ENCODE measurements around the gene ACTL8. TPM values are rescaled to one million over a fixed set of nuclear protein-coding genes. Genes with fewer than 3 reads are reported as not detected.

The ACTL8 gene
- total and polyA plus RNA-seq, 11 donors: not detected

GRCh38 chr1:17825273-17826164 is 70.4 kb downstream of the ACTL8 start:
- WGBS, 4 donors: 60 to 71% (median 65%) methylated on average over 30 to 33 of the region's 33 CpGs
- no peak for DNase-seq
- H3K4me3 ChIP-seq: no peak overlapping the region
- ATAC-seq: no peak
- TF ChIP-seq, protein P1, sequence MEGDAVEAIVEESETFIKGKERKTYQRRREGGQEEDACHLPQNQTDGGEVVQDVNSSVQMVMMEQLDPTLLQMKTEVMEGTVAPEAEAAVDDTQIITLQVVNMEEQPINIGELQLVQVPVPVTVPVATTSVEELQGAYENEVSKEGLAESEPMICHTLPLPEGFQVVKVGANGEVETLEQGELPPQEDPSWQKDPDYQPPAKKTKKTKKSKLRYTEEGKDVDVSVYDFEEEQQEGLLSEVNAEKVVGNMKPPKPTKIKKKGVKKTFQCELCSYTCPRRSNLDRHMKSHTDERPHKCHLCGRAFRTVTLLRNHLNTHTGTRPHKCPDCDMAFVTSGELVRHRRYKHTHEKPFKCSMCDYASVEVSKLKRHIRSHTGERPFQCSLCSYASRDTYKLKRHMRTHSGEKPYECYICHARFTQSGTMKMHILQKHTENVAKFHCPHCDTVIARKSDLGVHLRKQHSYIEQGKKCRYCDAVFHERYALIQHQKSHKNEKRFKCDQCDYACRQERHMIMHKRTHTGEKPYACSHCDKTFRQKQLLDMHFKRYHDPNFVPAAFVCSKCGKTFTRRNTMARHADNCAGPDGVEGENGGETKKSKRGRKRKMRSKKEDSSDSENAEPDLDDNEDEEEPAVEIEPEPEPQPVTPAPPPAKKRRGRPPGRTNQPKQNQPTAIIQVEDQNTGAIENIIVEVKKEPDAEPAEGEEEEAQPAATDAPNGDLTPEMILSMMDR (IDR thresholded peaks at IDR 0.05): no peak
- no peaks in the 10 kb centered on the region for H3K9me3 ChIP-seq
- peaks cover 0 to 9% (median 0%) of the 10 kb centered on the region in 12 donors for H3K4me1 ChIP-seq
- intact Hi-C loops (cut with DNase I): loop anchor here in 9 of 10 donors (5.0 to 10.0 kb wide), 4 partner anchors 158 to 331 kb away; no protein-coding TSS in a partner anchor
- no peak overlapping the region for H3K27ac ChIP-seq
- H3K36me3 ChIP-seq: no peaks in the 10 kb centered on the region
- H3K27me3 ChIP-seq: peaks cover 0 to 11% (median 0%) of the 10 kb centered on the region in 9 donors

DNA sequence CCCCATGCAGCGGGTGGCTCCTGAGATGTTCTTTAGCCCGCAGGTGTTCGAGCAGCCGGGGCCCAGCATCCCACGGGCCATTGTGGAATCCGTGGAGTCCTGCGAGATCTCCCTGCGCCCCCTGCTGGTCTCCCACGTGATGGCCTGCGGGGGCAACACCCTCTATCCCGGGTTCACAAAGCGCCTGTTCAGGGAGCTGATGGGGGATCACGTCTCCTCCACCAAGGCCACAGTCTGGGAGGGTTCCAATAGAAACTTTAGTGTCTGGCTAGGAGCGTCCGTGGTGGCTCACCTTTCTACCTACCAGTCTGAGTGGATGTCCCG is 71.0 kb downstream of the ACTL8 start:
- H3K27me3 ChIP-seq: peaks cover 0 to 8% (median 0%) of the 10 kb centered on the region in 9 donors
- TF ChIP-seq, protein P1 (IDR thresholded peaks at IDR 0.05): peak; percentile 39 to 69 (median 54)
- TF ChIP-seq POLR2A (IDR thresholded peaks at IDR 0.05): no peak

GRCh38 chr1:17828991-17829390 is 73.9 kb downstream of the ACTL8 start:
- Histone ChIP-seq H3K36me3 (no peaks in the 10 kb centered on the region), H3K27me3 (peaks cover 0 to 8% (median 0%) of the 10 kb centered on the region in 9 donors), H3K4me3 (no peak overlapping the region), H3K27ac (peak overlapping the region in 6 of 12 donors; percentile 19 to 57 (median 42)), H3K9me3 (no peaks in the 10 kb centered on the region), H3K4me1 (peaks cover 0 to 9% (median 0%) of the 10 kb centered on the region in 12 donors)
- intact Hi-C loops (cut with DNase I): loop anchor here in 9 of 10 donors (1.0 to 10.0 kb wide), 5 partner anchors 10 to 334 kb away; no protein-coding TSS in a partner anchor
- TF ChIP-seq POLR2A (IDR thresholded peaks at IDR 0.05): no peak
- TF ChIP-seq, protein P1 (IDR thresholded peaks at IDR 0.05): no peak
- DNase-seq: no peak
- no peak for ATAC-seq
- WGBS, 4 donors: 29 to 34% (median 30%) methylated on average over 4 of the region's 4 CpGs

More for the DNA sequence above, 71.0 kb downstream of the ACTL8 start:
- DNase-seq (peak; percentile 23 to 74 (median 45)), ATAC-seq (peak in 3 of 4 donors; percentile 10 to 45 (median 33))
- intact Hi-C loops (cut with DNase I): loop anchor here in 9 of 10 donors (5.0 to 10.0 kb wide), 4 partner anchors 159 to 331 kb away; no protein-coding TSS in a partner anchor
- H3K36me3 ChIP-seq: no peaks in the 10 kb centered on the region
- 31 to 74% (median 37%) methylated on average over 7 to 16 of the region's 16 CpGs for WGBS, 4 donors
- H3K4me3 ChIP-seq: no peak overlapping the region
- H3K9me3 ChIP-seq: no peaks in the 10 kb centered on the region
- H3K4me1 ChIP-seq: peaks cover 0 to 9% (median 0%) of the 10 kb centered on the region in 12 donors
- no peak overlapping the region for H3K27ac ChIP-seq

DNA sequence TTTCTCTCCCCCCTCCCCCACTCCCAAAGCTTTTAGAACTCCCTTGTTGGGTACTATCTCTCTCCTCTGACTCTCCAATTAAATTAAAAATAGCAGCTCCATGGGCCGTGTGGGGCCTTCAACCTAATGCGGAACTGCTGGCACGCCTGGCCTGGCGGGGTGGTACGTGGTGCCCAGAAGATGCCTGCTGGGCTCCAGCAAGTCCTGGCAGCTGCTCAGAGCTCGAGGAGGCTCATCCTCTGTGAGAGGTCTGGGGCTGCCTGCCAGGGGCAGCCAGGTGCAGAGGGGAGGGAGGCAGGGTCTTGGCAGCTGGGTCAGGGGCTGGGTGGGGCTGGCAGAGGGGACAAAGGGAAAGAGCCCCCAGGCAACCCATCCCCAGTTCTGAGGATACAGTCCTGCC is 74.4 kb downstream of the ACTL8 start:
- DNase-seq: peak; percentile 52 to 86 (median 74)
- no peaks in the 10 kb centered on the region for H3K36me3 ChIP-seq
- H3K9me3 ChIP-seq: no peaks in the 10 kb centered on the region
- no peak for TF ChIP-seq POLR2A (IDR thresholded peaks at IDR 0.05)
- TF ChIP-seq, protein P1 (IDR thresholded peaks at IDR 0.05): no peak
- intact Hi-C loops (cut with DNase I): loop anchor here in 9 of 10 donors (1.0 to 10.0 kb wide), 5 partner anchors 10 to 335 kb away; no protein-coding TSS in a partner anchor
- H3K4me1 ChIP-seq: peaks cover 0 to 9% (median 0%) of the 10 kb centered on the region in 12 donors
- 41 to 52% (median 42%) methylated on average over 6 of the region's 6 CpGs for WGBS, 4 donors
- peak; percentile 86 to 93 (median 88) for ATAC-seq
- peaks cover 0 to 8% (median 0%) of the 10 kb centered on the region in 9 donors for H3K27me3 ChIP-seq
- H3K27ac ChIP-seq: peak overlapping the region in 4 of 12 donors; percentile 19 to 57 (median 44)
- H3K4me3 ChIP-seq: no peak overlapping the region

Measured in heart left ventricle (tissue), 16 donors.